ENCODE results near the gene AP1S2. TPM values are rescaled to one million over a fixed set of nuclear protein-coding genes. Genes with fewer than 3 reads are reported as not detected.

Gene AP1S2
- total RNA-seq, 1 experiment from 2014 or later, result 19.9 TPM

DNA sequence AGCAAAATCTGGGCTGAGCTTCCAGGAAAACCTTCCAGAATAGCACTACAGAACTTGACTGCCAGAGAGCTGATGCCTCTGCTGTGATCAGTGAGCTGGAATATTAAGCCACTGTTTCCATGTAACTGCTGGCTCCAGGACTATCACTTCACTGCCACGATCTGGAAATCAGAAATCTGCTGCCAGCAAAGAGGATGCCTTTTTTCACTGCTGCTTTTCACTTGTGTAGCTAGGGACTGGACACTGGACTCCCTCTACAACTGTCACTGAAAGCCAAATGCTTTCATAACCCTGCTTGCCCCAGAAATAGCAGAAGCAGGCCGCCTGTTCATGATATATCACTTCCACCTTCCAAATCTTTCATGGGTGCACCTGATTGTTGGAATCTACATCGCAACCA, 9.4 kb upstream of the AP1S2 start:
- Histone ChIP-seq H4K20me1 (ENCODE audit: insufficient read depth) (no peaks in the 10 kb centered on the region), H3K9ac (ENCODE audit: low read length) (no peak overlapping the region), H3K36me3 (ENCODE audit: control insufficient read depth in 1 of 2, insufficient read depth in 2 of 2, low read length in 2 of 2) (no peaks in the 10 kb centered on the region), H3K9me2 (ENCODE audit: insufficient read depth) (no peaks in the 10 kb centered on the region), H3K9me3 (ENCODE audit: control insufficient read depth in 1 of 2, insufficient read depth in 1 of 2, low read depth in 1 of 2, low read length in 2 of 2) (no peaks in the 10 kb centered on the region), H2AFZ (ENCODE audit: low read depth, low read length, poor library complexity, severe bottlenecking) (no peak overlapping the region), H3K79me2 (ENCODE audit: insufficient read depth, low read length) (no peaks in the 10 kb centered on the region), H3K4me3 (replicated peaks in 1 of 2; ENCODE audit: low read depth in 1 of 2, low read length in 2 of 2) (no peak overlapping the region), H3K4me1 (ENCODE audit: control insufficient read depth in 1 of 2, insufficient read depth in 2 of 2, low read length in 2 of 2) (no peaks in the 10 kb centered on the region), H3K4me2 (ENCODE audit: low read length) (no peak overlapping the region), H3K27ac (ENCODE audit: low read depth, low read length) (no peak overlapping the region), H3K27me3 (ENCODE audit: insufficient read depth, low read length) (no peaks in the 10 kb centered on the region)
- intact Hi-C loops (cut with micrococcal nuclease), result no loop called here
- ChIA-PET RAD21 (ENCODE audit: low non-redundant PET in 1 of 2, low total read pairs in 2 of 2, uncharacterized antibody in 2 of 2, unreplicated experiment in 2 of 2) (no interaction called here), CTCF (no interaction called here), POLR2A (no interaction called here)
- no TSS peak for BruUV-seq (replicated peaks)
- no peak for DNase-seq (ENCODE audit: low read depth, low spot score)
- no peak for TF ChIP-seq POLR2A (IDR thresholded peaks at IDR 0.05; ENCODE audit: borderline replicate concordance, extremely low read depth, insufficient read depth, insufficient read length)
- no peak for TF ChIP-seq CEBPB (IDR thresholded peaks at IDR 0.05; ENCODE audit: low read depth)
- TF ChIP-seq POLR2AphosphoS5 (IDR thresholded peaks at IDR 0.05; ENCODE audit: low read depth, low read length), result no peak
- no peak for TF ChIP-seq ELF1 (IDR thresholded peaks at IDR 0.05; ENCODE audit: borderline replicate concordance, low read depth)
- no peak for TF ChIP-seq YY1 (IDR thresholded peaks at IDR 0.05; ENCODE audit: extremely low read depth, insufficient replicate concordance, low read depth, low read length)
- TF ChIP-seq, protein P1, sequence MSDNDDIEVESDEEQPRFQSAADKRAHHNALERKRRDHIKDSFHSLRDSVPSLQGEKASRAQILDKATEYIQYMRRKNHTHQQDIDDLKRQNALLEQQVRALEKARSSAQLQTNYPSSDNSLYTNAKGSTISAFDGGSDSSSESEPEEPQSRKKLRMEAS (IDR thresholded peaks at IDR 0.05), result no peak
- TF ChIP-seq, protein P2, sequence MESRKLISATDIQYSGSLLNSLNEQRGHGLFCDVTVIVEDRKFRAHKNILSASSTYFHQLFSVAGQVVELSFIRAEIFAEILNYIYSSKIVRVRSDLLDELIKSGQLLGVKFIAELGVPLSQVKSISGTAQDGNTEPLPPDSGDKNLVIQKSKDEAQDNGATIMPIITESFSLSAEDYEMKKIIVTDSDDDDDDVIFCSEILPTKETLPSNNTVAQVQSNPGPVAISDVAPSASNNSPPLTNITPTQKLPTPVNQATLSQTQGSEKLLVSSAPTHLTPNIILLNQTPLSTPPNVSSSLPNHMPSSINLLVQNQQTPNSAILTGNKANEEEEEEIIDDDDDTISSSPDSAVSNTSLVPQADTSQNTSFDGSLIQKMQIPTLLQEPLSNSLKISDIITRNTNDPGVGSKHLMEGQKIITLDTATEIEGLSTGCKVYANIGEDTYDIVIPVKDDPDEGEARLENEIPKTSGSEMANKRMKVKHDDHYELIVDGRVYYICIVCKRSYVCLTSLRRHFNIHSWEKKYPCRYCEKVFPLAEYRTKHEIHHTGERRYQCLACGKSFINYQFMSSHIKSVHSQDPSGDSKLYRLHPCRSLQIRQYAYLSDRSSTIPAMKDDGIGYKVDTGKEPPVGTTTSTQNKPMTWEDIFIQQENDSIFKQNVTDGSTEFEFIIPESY (IDR thresholded peaks at IDR 0.05; ENCODE audit: extremely low read depth, insufficient replicate concordance, low read length), result no peak
- no peak for TF ChIP-seq ZFX (IDR thresholded peaks at IDR 0.05)
- TF ChIP-seq, protein P3, sequence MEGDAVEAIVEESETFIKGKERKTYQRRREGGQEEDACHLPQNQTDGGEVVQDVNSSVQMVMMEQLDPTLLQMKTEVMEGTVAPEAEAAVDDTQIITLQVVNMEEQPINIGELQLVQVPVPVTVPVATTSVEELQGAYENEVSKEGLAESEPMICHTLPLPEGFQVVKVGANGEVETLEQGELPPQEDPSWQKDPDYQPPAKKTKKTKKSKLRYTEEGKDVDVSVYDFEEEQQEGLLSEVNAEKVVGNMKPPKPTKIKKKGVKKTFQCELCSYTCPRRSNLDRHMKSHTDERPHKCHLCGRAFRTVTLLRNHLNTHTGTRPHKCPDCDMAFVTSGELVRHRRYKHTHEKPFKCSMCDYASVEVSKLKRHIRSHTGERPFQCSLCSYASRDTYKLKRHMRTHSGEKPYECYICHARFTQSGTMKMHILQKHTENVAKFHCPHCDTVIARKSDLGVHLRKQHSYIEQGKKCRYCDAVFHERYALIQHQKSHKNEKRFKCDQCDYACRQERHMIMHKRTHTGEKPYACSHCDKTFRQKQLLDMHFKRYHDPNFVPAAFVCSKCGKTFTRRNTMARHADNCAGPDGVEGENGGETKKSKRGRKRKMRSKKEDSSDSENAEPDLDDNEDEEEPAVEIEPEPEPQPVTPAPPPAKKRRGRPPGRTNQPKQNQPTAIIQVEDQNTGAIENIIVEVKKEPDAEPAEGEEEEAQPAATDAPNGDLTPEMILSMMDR (IDR thresholded peaks at IDR 0.05 in 2 of 3, conservative IDR thresholded peaks at IDR 0.05 in 1 of 3; ENCODE audit: borderline replicate concordance in 1 of 3, insufficient read depth in 1 of 3, low read depth in 2 of 3, low read length in 2 of 3), result no peak
- TF ChIP-seq SP1 (IDR thresholded peaks at IDR 0.05; ENCODE audit: low read depth), result no peak
- TF ChIP-seq RAD21 (IDR thresholded peaks at IDR 0.05; ENCODE audit: low read depth), result no peak
- no peak for ATAC-seq

Measured in HCT116 (cell line).